IPS DF 4.7 (cell line): Measurements from ENCODE around the gene GPR22.
A peak's percentile ranks its signal among the peaks of the same experiment; 100 is the strongest.

Experiments
- DNase-seq: peaks from one replicate; pipeline ENCODE4 v3.0.0-alpha.2; 2013; ENCODE audit warnings: low spot score; ENCODE audit errors: extremely low read depth

Gene GPR22

GRCh38 chr7:107469929-107470328, at the start of gene GPR22:
Gene GPR22 (plus strand): TSS chr7:107470057. CDS start chr7:107474061, 4,004 bp downstream.
- DNase-seq, result no peak

DNA sequence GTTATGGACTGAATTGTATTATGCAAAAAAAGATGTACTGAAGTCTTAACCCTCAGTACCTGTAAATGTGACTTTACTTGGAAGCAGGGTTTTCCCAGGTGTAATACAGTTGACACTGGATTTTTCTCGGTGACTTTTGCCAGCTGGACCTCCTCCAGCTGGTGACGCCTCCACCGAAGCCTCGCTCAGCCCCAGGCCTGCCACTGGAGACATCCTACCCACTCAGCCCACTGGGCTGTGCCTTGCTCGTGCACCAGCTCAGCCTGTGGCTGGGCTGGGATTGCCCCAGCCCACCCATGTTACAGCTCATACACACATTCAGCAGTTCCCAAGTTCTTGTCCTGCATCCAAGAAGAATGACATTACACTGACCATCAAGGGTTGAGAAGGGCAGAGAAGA, 42.4 kb upstream of the GPR22 start:
- DNase-seq, result no peak

GRCh38 chr7:107428642-107429041, 41.2 kb upstream of the GPR22 start:
- DNase-seq, result no peak

- DNase-seq, result no peak
These were observed 39.8 kb upstream of the GPR22 start for GRCh38 chr7:107430057-107430456.

DNA sequence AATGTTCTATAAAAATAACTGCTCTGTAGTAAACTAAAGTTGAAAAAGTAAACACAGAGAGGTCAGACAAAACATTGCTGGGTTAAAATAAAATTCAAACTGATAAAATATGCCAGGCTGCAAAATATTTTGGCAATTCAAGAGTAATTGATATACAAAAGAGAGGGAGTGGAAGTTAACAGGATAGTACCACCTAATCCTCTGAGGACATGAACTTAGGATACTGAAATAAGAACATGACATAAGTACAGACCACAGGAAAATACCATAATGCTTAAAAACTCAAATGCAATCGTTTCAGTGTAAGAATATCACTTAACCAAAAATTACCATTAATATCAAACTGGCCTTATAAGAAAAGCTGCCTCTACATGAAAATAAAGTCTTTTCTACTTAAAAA, 37.6 kb upstream of the GPR22 start:
- DNase-seq, result no peak

- DNase-seq, result no peak
These were observed 34.1 kb upstream of the GPR22 start for GRCh38 chr7:107435749-107436148.

DNA sequence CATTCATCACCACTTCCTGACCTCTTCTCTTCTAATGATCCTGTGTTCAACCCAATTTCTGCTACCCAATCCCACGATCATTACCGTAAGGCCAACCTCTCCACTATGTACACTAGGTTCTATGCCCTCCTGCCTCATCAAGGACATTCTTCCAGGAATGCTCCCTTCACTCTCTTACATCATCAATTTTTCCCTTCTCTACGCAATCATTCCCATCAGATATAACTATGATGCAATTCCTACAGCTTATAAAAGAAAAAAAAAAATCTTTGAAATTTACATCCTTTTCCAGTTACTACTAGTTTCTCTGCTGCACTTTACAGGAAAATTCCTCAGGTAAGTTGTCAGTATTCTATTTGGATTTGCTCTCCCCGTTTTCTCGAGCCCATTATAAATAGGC, 30.8 kb upstream of the GPR22 start:
- no peak for DNase-seq

- no peak for DNase-seq
These were observed 28.1 kb upstream of the GPR22 start for GRCh38 chr7:107441581-107442422.

- no peak for DNase-seq
These were observed 27.2 kb upstream of the GPR22 start for GRCh38 chr7:107442678-107443077.

- DNase-seq, result no peak
These were observed 23.3 kb upstream of the GPR22 start for GRCh38 chr7:107446531-107446930.

GRCh38 chr7:107446988-107447387, 22.9 kb upstream of the GPR22 start:
- no peak for DNase-seq

DNA sequence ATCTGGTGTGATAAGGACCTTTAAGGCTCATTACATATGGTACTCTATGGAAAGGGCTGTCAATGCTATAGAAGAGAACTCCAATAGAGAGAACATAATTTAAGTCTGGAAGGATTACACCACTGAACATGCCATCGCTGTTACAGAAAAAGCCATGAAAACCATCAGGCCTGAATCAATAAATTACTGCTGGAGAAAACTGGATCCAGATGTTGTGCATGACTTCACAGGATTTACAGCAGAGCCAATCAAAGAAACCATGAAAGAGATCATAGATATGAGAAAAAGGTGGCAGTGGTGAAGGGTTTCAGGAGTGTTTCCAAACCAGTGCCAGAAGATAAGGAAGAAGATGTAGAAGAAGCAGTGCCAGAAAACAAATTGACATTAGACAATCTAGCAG, 18.9 kb upstream of the GPR22 start:
- DNase-seq, result no peak

DNA sequence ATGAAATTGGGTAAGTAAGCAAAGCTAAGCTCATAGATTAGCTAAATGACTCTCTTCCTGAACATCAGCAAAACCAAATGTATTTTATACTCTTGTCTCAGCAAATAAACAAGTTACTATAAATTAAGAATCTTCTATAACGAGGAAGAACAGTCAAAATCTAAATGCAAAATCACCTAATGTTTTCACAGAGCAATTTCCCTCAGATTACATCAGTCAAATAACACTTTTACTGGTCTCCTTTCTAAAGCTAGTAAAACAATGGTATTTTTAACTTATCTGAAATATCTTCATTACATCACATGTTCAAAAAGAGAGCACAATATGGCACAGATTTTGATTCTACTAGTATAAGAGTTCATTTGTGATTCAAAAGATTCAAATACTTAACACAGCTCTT, 16.5 kb upstream of the GPR22 start:
- no peak for DNase-seq

DNA sequence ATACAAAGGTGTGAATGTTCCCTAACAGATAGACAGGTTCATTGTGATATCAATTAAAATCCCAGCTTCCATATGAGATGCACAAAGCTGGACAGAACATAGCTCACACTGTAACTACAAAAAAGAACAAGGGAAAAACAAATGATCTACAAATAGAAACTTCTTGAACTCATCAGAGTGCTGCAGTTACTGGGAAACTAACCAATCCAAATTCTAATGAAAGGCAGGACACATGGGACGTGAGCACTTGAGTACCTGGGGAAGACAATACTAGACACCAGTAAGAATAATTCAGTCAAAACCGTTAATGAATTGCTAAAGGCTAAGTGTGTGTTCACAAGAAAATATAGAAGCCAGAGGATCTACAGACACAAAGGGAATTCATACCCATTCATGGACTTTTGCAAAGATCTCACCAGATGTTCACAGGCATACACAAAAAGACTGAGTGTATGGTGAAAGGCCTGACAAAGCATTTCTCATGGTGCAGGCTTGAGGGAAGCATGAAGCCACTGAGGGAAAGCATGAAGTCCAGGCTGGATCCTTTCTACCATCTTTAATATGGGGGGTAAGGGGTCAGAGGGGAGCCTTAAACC, 7.8 kb upstream of the GPR22 start:
- DNase-seq, result no peak

DNA sequence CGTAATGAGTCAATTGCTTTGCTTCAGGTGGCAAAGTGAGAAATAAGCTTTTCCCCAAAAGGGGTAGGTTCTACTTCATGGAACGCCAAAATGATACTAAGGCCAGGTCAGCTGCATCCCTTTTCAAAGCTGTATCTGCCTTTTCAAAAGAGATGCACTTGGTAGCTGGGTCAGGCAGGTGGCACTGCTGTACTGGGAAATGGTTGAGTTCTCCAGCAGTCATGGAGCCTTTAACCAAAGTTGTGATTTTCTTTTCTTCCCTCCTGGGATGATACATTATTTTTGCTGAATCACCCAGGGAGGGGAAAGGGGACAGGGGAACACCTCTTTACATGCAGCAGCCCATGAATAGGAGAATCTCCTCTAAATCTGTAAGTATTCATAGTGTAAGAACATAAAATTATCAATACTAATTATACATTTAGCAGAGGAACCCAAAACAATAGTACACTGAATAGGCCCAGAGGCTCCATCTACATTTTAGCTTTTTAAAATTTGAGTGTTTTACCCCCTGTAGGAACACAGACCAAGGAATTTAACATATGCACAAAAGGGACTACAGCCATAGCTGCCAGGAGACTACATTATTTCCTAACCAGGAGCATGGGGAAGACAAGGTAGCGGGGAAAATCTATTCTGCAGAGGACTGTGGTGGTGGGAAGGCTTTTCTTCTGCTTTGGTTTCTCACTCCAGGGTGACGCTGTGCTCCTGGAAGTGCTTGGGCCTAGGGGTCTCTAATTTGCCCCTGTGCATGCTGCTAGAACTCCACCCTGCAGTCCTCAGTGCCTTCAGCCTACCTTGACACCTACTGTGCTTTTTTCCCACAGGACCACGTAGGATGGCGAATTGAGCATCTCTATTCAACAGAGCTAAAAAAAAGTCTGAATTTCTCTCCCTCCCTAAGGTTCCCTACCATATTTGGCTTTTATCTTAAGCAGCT, 6.4 kb upstream of the GPR22 start:
- peak; percentile 14 for DNase-seq

DNA sequence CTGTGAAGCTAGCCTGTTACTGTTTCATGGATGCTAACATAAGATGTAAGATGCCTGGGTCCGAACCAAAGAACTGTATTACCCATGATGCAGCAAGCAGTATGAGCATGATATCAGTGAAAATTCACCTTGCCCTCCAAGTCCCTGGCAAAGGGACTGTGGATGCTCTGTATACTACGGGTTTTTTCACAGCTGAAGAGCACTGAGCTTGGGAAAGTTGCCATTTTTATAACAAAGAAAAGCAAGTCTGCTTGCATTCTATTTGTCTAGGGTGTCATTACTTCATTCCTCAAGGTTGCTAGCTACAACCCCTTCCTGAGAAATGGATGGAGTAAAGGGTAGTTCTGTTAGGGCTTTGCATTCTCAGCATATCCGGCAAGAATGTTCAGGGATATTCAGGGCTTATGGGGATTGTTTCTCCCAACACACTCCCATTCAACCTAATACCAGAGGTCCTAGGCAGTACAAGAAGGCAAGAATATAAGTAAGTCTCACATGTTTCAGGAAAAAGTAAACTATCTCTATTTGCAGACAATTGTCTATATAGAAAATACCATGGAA, 5.1 kb upstream of the GPR22 start:
- DNase-seq, result no peak

DNA sequence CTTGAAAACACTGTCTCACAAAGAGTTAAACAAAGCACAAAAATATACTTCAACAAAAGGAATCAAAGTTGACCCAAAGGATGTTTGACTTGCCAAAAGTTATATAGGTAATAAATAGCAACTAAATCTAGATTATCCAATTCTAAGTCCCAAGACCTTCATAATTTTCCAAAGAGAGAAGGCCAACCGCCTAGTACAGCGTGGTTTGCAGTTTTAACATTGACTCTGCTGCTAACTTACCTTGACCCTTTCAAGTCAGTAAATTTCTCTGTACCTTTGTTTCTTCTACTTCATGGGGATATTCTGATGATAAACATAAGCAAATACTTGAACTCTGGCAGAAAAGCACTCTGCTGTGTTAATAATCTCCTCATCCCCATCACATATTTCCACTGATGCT, 1.9 kb upstream of the GPR22 start:
- DNase-seq, result no peak

DNA sequence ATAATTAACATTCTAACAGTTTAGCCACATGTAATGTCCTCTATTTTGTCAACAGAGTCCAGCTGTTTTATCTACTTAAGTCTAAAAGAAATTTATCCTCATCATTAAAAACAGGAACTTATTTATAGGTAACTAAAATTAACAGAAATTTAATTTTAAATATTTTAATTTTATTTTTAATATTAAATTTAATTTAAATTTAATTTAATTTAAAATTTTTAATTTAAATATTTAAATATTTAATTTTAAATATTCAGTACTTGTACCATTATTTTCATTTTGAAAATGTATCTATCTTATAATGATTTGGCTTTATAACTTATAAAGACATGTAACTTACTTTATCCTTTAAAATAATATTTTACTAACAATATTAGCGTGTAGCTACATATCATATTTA, 1.0 kb upstream of the GPR22 start:
- no peak for DNase-seq

DNA sequence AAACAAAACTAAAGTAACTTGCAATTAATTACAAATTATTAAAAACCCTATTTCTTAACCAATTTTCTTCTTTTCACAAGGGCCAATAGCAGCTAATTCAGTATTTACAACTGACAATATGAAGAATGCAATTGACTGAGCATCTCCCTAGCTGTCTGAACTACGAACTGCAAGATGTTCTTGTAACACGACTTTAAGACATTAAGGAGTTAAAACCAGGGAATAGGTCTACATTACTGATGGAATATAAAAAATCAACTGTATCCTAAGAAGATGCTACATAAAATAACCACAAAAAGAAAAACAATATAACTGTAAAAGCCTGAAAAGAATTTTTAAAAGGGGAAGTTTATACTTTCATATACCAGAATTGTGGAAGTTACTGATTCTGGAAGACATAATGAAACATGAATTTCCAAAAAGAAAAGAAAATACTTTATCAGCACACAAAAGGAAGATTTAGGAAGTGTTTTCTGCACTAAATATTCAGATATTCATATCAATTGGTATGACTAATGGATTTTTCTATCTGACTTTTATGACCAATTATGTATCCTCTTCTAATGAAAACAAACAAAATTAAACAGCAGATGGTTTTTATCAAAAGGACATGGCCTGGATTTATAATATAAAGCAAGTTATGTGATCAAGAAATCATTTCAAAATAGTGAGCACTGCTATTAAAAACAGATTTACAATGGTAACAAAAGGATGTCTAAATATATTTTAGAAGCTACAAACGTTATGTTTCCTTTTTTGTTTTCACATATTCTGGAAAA, 1.6 kb downstream of the GPR22 start:
- no peak for DNase-seq

- DNase-seq, result no peak
These were observed 2.3 kb downstream of the GPR22 start for GRCh38 chr7:107472116-107472515.

DNA sequence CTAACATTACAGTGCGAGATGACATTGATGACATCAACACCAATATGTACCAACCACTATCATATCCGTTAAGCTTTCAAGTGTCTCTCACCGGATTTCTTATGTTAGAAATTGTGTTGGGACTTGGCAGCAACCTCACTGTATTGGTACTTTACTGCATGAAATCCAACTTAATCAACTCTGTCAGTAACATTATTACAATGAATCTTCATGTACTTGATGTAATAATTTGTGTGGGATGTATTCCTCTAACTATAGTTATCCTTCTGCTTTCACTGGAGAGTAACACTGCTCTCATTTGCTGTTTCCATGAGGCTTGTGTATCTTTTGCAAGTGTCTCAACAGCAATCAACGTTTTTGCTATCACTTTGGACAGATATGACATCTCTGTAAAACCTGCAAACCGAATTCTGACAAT, 4.3 kb downstream of the GPR22 start:
- DNase-seq, result no peak
